Vagina (tissue), 2 donors: ENCODE results near the gene GAGE10.

Experiments used
- CTCF ChIP-seq, 3 experiments: fragments of 450-650 bp in 2 of 3; fragments of 200-600 bp in 1 of 3; sonication (generic) in 1 of 3; IDR thresholded peaks; one replicate each; pipeline ENCODE4 v1.5.1; 2017 to 2019; ENCODE audit warnings: antibody characterized with exemption in 3 of 3, mild to moderate bottlenecking in 2 of 3, moderate library complexity in 2 of 3
- POLR2A ChIP-seq, 2 donors: fragments of 450-650 bp; IDR thresholded peaks; one replicate each; pipeline ENCODE4 v1.6.1; 2017; ENCODE audit warnings: antibody characterized with exemption in 2 of 2, mild to moderate bottlenecking in 2 of 2, moderate library complexity in 2 of 2

- TF ChIP-seq POLR2A (IDR thresholded peaks at IDR 0.05): no peak
- TF ChIP-seq CTCF (IDR thresholded peaks at IDR 0.05): no peak
These were observed 8.7 kb downstream of the GAGE10 start for GRCh38 chrX:49312176-49312575.
